MG63 (cell line): Measurements from ENCODE around the gene CKLF. TPM values are rescaled to one million over a fixed set of nuclear protein-coding genes. Genes with fewer than 3 reads are reported as not detected.
"Not testable (repeated sequence)": the region's sequence is repeated elsewhere in the genome, so short reads cannot be mapped to it uniquely, and the experiment has no call there.

Experiments used
- DNase-seq: peaks from one replicate; pipeline ENCODE4 v3.0.0-alpha.2; 2020
- H3K27me3 ChIP-seq: fragments of 250-450 bp; sonication (Bioruptor Pico); 2 replicates; pipeline ENCODE4 v1.5.1; 2020; ENCODE audit warnings: mild to moderate bottlenecking, moderate library complexity
- H3K36me3 ChIP-seq: fragments of 250-450 bp; sonication (Bioruptor Pico); 2 replicates; pipeline ENCODE4 v1.5.1; 2020; ENCODE audit warnings: mild to moderate bottlenecking, moderate library complexity
- H3K4me3 ChIP-seq: fragments of 250-450 bp; sonication (Bioruptor Pico); 2 replicates; pipeline ENCODE4 v1.5.1; 2020; ENCODE audit warnings: mild to moderate bottlenecking, moderate library complexity
- H3K9me3 ChIP-seq: fragments of 250-450 bp; sonication (Bioruptor Pico); 2 replicates; pipeline ENCODE4 v1.5.1; 2020; ENCODE audit warnings: mild to moderate bottlenecking, moderate library complexity
- total RNA-seq: library from RNA; depleted of rRNA; stranded (reverse); fragments of >200 nt; shearing (Covaris generic); gene quantifications from 2 replicates; pipeline ENCODE4 v1.2.3, GENCODE V29; 2014; ENCODE audit warnings: low replicate concordance; rRNA removed

The CKLF gene, protein sequence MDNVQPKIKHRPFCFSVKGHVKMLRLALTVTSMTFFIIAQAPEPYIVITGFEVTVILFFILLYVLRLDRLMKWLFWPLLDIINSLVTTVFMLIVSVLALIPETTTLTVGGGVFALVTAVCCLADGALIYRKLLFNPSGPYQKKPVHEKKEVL
- 37.2 and 46.1 TPM in 2 replicates for total RNA-seq

DNA sequence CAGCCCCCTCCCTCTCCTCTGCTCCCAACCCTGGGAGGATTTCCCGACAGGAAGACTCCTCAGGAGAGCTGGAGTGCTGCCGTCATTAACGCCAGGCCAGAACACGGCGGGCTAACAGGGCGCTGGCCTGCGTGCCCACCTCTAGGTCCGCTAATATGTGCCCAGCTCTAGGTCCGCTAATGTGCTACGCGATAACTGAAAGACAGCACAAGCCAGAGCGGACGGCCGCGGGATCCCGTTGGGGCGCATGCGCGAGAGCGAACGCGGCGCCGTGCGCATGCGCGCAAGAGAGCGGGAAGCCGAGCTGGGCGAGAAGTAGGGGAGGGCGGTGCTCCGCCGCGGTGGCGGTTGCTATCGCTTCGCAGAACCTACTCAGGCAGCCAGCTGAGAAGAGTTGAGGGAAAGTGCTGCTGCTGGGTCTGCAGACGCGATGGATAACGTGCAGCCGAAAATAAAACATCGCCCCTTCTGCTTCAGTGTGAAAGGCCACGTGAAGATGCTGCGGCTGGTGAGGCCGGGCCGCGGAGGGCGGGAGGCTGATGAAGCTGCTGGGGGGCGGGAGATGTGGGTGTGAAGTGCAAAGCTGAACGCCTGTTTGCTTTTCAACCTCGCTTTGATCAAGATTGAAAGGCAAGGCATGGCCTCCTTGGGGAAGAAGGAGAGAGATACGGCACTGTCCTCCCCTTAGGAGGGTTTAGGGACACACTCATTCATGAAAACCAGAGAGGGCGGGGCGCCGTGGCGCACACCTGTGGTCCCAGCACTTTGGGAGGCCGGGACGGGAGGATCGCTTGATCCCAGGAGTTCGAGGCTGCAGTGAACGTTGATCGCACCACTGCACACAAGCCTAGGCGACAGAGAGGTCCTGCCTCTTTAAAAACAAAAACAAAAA is at the start of gene CKLF:
CKLF (plus strand) TSS at position 291 of the 892 bp plus-strand sequence; CDS start at position 431, 140 bp downstream.
- H3K4me3 ChIP-seq: peak within 1 kb of the TSS; percentile 67
- H3K27me3 ChIP-seq: no peaks in the 10 kb centered on the region
- H3K36me3 ChIP-seq: no peaks in the 10 kb centered on the region; the same call in 1 of the 2 replicates
- no peaks in the 10 kb centered on the region for H3K9me3 ChIP-seq
- DNase-seq: peak; percentile 78

DNA sequence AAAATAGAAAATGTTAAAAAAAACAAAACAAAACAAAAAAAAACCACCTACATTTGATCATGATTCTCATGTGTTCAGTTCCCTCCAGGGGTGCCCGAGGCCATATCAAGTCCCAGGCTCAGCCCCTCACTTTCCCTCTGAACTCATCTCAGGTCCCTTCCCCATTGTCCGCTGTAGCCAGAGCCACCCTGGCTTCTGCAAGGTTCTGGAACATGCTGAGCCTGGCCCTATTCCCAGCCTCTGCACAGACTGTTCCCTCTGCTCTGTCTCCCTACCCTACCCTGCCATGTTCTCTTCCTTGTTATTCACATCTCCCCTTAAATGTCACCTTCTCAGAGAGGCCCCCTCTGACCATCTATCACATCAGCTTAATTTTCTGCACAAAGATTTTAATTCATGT is 49.3 kb upstream of the CKLF start:
- Histone ChIP-seq H3K27me3 (no peaks in the 10 kb centered on the region), H3K9me3 (no peaks in the 10 kb centered on the region), H3K36me3 (no peaks in the 10 kb centered on the region), H3K4me3 (no peak overlapping the region)
- DNase-seq: no peak

DNA sequence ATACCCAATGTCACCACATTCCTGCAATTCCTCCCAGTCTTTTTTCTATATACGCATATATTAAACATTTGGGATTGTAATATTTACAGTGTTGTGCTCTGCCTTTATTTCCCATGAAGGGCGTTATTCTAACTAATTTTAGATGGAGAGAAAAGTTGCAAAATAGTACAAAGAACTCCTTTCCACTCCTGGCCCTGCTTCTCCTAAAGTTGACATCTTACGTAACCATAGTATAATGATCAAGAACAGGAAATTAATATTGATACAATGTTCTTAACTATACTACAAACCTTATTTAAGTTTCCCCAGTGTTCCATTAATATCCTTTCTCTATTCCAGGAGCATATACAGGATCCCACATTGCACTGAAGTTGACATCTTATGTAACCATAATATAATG is 48.8 kb upstream of the CKLF start:
- H3K27me3 ChIP-seq: no peaks in the 10 kb centered on the region
- H3K4me3 ChIP-seq: no peak overlapping the region
- H3K36me3 ChIP-seq: no peaks in the 10 kb centered on the region
- H3K9me3 ChIP-seq: no peaks in the 10 kb centered on the region
- no peak for DNase-seq

DNA sequence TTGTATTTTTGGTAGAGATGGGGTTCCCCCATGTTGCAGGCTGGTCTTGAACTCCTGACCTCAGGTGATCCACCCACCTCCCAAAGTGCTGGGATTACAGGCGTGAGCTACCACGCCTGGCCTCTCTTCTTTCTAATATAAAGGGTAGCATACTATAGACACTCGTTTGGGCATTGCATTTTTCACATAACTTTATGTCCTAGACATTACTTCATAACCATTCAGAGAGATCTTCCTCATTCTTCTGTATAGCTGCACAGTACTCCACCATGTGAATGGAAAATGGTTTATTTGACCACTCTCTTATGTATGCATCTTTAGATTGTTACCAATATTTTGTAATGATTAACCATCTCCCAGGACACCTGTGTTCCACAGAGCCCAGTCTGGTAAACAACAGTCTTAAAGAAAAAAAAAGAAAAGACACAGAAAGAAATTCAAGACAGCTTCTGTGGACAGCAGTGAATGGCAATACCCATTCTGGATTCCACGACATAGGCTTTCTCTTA is 44.6 kb upstream of the CKLF start:
- Histone ChIP-seq H3K27me3 (no peaks in the 10 kb centered on the region), H3K4me3 (no peak overlapping the region), H3K36me3 (no peaks in the 10 kb centered on the region), H3K9me3 (no peaks in the 10 kb centered on the region)
- no peak for DNase-seq

DNA sequence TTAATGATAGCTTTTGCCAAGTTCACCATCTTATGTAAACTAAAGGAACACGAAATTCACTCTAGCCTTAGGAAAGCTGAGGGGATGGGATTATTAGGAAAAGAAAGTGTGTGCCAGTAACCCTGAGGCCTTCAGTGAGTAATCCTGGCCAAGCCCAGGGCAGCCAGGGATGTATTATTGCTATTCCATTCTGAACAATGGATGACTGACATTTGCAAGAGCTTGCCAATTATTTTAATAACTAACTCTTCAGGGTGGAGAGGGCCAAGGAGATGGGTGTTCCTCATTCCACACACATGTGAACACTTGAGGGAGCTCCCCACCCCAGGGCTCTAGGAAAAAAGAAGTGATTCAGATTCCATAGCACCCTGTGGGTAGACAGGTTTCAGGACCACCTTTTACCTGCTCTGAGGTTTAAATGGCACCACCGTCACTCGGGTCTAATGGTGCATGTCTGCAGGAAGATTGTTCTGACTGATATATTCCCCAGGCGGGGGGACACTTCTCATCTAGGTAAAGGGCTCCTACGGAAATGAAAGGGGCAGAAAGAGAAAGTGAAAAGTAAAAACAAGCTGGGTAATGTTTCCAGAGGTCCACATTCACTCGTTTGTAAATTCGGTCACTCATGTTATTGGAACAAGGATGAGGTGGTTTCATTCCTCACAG is 44.0 kb upstream of the CKLF start:
- peak; percentile 87 for DNase-seq
- Histone ChIP-seq H3K4me3 (no peak overlapping the region), H3K36me3 (no peaks in the 10 kb centered on the region), H3K27me3 (no peaks in the 10 kb centered on the region), H3K9me3 (no peaks in the 10 kb centered on the region)

DNA sequence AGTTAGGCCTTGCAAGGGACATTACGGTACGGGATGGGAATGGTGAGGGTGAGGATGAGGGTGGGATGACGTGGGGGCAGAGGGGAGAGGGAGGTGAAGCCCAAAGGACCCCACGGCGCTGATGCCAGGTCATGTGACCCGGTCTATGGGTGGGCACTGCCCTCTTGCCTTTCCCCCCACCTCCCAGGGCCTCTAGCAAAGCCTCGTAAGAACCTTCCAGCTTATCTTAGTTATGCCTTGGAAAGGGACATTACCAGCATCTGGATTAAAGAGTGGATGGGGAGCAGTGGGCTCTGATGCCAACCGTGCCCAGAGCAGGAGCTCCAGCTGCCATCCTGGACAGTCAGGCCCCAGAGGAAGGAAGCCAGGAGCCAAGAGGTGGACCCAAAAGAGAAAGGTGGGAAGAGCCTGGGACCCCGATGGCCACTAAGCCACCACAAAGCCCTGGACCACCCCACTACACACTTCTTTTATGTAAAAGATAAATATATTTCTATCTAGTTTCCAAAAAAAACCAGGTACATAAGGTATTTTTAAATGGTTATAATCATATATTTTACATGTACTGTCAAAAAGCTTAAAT is 43.4 kb upstream of the CKLF start:
- H3K4me3 ChIP-seq: no peak overlapping the region
- no peak for DNase-seq
- H3K36me3 ChIP-seq: no peaks in the 10 kb centered on the region
- no peaks in the 10 kb centered on the region for H3K27me3 ChIP-seq
- no peaks in the 10 kb centered on the region for H3K9me3 ChIP-seq

DNA sequence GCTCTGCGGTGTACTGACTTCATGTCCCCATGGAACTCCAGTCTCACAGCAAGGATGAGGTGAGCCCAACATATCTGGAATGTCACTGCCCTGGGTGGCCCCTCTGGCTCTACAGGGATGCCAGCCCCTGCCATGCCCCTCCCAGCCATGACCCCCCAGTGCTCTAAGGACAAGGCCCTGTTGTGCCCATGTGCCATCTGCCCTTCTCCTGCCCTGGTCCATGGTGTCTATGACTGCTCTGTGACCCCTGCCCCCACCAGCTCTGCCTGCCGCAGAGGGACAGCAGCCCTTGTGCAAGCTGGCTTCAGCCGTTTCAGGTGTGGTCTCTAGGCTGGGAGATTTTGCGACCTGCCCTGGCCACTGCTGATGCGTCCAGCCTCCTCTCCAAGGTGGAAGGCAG is 42.8 kb upstream of the CKLF start:
- Histone ChIP-seq H3K27me3 (no peaks in the 10 kb centered on the region), H3K4me3 (no peak overlapping the region), H3K36me3 (no peaks in the 10 kb centered on the region), H3K9me3 (no peaks in the 10 kb centered on the region)
- no peak for DNase-seq

DNA sequence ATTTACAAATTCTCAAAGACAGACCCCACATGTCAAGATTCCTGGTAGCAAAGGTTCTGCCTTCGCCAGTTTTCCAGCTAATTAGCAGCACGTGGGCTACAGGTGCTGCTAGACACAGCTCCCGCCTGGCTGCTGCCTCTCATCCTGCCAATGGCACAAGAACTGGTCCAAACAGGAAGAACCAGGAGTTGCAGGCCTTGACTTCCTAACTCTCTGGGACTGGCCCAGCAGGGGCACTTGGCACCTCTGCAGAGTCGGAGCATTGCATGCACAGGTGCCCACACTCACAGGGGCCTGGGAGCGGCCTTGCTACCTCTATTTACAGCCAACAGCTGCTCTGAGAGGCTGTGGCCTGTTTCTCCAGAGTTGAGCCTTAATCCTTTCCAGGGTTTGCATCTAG is 42.1 kb upstream of the CKLF start:
- no peak for DNase-seq
- Histone ChIP-seq H3K9me3 (no peaks in the 10 kb centered on the region), H3K27me3 (no peaks in the 10 kb centered on the region), H3K36me3 (no peaks in the 10 kb centered on the region), H3K4me3 (no peak overlapping the region)

DNA sequence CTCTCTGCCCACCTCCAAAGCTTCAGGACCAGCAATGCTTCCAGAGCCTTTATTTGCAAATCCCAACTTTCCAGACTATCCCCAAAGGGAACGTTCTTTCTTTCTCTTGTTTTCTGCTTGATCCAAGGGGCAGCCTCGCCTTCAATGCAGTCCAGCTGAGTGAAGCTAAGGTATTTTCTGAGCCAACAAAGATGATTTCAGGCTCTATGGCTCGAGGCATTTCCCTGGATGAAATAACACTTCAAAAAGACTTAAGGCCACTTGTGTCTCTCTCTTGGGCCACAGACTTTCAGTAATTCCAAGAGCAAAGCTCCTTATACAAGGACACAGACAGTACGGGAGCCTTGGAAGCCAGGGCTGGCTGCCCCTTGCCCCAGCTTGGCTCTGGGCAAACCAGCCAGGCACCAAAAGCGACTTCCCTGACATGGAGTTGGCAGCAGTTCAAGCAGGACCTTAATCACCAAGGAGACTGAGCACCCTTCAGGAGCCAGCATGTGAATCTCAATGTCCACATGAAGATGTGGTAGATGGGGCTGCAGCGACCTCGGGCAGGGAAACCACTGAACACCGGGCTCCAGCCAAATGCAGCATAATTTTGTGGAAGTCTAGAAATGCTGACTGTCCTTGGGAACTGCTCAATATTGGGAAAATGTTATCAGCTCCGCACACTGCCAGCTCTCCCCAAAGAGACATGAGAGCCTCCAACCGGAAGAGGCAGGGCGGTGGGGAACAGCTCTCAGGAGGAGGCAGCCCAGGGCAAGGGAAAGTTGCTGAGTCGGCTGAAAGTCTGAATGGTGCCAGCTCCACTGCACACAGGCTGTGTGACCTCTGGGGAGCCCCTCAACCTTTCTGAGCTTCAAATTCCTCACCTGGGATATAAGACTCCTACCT is 41.4 kb upstream of the CKLF start:
- DNase-seq: no peak
- H3K27me3 ChIP-seq: no peaks in the 10 kb centered on the region
- H3K4me3 ChIP-seq: no peak overlapping the region
- H3K9me3 ChIP-seq: no peaks in the 10 kb centered on the region
- no peaks in the 10 kb centered on the region for H3K36me3 ChIP-seq

DNA sequence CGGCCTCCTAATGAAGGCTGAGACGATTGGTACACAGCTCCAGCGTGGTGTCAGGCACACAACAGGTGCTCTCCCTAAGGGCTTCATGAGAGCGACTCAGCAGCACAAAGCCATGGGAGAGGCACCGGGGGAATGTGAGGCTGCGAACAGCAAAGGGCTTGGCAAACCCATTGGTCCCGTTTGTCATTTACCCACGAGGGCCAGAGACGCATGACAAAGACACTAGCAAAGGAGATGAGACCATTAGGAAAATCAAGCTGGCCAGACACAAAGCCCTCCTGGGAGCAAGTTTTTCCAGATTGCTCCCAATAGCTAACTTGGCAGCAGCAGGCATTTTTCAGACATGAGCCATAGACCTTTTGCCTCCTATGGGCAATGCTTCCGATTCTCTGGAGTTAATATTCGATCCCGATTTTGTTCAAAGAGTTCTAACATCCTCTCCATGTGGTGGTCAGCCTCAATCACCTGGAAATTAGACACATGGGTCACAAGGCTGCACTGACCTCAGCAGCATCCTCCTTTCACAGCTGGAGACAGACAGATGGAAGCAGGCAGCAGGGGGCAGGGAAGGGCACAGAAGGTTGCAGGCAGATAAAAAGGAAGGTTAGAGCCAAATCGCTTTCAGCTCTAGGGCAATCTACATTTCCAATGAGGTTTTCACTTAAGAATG is 40.6 kb upstream of the CKLF start:
- Histone ChIP-seq H3K27me3 (no peaks in the 10 kb centered on the region), H3K4me3 (no peak overlapping the region), H3K36me3 (no peaks in the 10 kb centered on the region), H3K9me3 (no peaks in the 10 kb centered on the region)
- DNase-seq: peak; percentile 73

DNA sequence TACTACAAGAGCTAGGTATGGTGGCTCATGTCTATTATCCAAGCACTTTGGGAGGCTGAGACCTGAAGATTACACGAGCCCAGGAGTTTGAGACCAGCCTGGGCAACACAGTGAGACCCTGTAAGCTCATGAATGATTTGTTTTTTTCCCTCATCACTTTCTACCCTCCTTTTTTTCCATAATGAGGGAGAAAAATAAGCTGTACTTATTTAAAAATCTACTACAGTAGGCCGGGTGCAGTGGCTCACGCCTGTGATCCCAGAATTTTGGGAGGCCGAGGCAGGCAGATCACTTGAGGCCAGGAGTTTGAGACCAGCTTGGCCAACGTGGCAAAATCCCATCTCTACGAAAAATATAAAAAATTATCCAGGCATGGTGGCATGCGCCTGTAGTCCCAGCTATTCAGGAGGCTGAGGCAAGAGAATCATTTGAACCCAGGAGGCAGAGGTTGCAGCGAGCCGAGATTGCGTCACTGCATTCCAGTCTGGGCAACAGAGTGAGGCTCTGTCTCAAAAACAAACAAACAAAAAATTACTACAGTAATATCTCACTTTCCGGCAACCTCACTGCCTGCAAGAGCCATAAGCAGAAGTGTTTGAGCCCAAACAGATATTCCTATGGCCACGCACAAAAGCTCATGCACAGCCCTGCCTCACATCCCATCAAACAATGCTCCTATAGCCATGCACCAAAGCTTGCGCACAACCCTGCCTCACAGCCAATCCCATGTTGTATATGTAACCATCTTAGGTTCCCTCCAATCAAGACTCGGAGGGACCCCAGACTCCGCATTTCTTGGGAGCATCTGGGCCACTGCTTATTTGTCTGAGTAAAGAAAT is 39.9 kb upstream of the CKLF start:
- Histone ChIP-seq H3K4me3 (no peak overlapping the region), H3K9me3 (no peaks in the 10 kb centered on the region), H3K36me3 (no peaks in the 10 kb centered on the region), H3K27me3 (no peaks in the 10 kb centered on the region)
- peak; percentile 73 for DNase-seq

DNA sequence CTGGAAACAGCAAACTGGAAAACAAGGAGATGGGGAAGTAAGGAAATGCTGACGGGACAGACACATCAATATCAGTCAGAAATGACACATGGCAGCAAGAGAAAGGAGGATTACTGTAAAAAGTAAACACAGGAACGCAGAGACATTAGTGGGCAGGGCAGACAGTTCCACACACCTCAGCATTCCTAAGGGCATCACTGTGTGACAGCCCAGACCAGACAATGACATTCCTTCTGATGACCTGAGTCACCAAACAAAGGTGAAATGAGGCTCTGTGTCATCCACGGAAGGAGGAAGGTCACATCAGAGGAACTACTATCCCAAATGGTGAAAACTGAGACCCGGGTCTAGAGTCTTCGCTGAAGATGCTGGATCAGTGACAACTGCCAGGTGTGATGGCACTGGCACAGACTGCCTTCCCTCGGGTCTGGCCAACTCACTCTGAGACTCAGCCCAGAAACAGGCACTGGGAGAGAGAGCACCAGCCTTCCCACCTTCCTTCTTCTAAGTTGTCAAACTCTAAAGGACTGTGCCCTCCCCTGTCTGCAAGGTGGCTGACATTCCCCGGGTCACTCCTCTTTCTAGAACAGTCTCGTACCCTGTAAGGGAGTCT is 39.2 kb upstream of the CKLF start:
- Histone ChIP-seq H3K4me3 (no peak overlapping the region), H3K36me3 (no peaks in the 10 kb centered on the region), H3K9me3 (no peaks in the 10 kb centered on the region), H3K27me3 (no peaks in the 10 kb centered on the region)
- DNase-seq: no peak

DNA sequence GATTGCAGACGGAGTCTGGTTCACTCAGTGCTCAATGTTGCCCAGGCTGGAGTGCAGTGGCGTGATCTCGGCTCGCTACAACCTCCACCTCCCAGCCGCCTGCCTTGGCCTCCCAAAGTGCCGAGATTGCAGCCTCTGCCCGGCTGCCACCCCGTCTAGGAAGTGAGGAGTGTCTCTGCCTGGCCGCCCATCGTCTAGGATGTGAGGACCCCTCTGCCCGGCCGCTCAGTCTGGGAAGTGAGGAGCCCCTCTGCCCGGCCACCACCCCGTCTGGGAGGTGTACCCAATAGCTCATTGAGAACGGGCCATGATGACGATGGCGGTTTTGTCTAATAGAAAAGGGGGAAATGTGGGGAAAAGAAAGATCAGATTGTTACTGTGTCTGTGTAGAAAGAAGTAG is 38.0 kb upstream of the CKLF start:
- not testable (repeated sequence) for H3K27me3 ChIP-seq, H3K9me3 ChIP-seq, DNase-seq, H3K4me3 ChIP-seq, H3K36me3 ChIP-seq

DNA sequence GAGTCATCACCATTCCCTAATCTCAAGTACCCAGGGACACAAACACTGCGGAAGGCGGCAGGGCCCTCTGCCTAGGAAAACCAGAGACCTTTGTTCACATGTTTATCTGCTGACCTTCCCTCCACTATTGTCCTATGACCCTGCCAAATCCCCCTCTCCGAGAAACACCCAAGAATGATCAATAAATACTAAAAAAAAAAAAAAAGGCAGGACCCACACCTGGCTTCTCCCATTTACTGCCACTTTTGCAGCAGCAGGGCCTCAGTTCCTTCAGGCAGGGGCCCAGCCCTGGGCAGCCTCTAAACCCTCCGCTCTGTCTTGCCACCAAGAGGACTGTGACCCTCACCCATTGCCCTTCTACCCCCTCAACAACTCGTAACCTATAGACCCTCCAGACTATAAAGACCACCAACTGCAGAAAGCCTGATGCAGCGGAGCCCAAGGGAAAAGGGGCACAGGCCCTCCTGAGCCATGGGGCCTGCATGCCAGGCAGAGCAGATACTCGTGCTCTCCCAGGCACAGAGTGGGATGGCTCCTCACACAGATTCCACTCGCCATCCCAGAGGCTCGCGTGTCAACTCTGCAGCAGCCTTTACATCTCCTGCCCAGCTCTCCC is 37.3 kb upstream of the CKLF start:
- H3K4me3 ChIP-seq, H3K9me3 ChIP-seq, H3K27me3 ChIP-seq, DNase-seq, H3K36me3 ChIP-seq: not testable (repeated sequence)
